LNCAP (cell line): ENCODE measurements around the gene GALNT18.

ENCODE experiments used
- TF ChIP-seq, protein P1 (sequence below): fragments of 450-650 bp; IDR thresholded peaks from 2 replicates; pipeline ENCODE4 v1.5.1; 2017; ENCODE audit warnings: mild to moderate bottlenecking

The GALNT18 gene

DNA sequence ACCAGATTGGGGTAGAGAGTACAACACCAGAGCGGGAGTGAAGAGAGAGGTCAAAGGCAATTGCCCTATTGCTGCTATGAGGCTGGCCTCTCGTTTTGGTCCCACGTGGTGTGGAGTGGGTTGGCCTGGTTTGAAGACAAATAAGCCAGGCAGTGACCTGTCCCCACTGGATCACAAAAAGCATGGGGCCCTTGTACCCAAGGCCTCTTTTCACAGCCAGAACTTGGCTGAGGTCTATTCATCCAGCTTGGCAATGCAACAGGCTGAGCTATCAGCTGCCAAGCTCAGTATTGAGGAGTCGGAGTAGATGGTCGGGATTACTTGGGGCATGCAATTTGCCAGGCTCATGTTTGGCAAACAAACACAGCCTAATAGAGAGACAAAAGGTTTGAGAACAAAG lies 19.2 kb upstream of the GALNT18 start:
- TF ChIP-seq, protein P1, sequence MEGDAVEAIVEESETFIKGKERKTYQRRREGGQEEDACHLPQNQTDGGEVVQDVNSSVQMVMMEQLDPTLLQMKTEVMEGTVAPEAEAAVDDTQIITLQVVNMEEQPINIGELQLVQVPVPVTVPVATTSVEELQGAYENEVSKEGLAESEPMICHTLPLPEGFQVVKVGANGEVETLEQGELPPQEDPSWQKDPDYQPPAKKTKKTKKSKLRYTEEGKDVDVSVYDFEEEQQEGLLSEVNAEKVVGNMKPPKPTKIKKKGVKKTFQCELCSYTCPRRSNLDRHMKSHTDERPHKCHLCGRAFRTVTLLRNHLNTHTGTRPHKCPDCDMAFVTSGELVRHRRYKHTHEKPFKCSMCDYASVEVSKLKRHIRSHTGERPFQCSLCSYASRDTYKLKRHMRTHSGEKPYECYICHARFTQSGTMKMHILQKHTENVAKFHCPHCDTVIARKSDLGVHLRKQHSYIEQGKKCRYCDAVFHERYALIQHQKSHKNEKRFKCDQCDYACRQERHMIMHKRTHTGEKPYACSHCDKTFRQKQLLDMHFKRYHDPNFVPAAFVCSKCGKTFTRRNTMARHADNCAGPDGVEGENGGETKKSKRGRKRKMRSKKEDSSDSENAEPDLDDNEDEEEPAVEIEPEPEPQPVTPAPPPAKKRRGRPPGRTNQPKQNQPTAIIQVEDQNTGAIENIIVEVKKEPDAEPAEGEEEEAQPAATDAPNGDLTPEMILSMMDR: no peak

DNA sequence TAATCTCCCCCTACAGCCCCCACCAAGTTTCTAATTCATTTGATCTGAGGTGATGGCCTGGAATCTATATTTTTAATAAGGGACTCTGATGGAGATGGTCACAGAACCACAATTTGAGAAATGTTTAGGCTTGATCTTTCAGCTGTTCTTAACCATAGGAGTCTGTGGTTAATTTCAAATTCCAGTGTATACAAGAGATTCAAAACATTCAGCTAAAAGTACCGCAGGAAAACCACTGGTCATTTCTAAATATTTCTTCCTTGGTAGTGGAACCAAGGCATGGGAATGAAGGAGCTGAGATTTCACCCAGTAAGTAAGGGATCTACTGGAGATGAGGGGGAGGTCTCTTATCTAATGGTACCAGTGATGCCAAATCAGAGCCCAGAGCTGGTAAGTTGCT lies 18.3 kb upstream of the GALNT18 start:
- TF ChIP-seq, protein P1: no peak

DNA sequence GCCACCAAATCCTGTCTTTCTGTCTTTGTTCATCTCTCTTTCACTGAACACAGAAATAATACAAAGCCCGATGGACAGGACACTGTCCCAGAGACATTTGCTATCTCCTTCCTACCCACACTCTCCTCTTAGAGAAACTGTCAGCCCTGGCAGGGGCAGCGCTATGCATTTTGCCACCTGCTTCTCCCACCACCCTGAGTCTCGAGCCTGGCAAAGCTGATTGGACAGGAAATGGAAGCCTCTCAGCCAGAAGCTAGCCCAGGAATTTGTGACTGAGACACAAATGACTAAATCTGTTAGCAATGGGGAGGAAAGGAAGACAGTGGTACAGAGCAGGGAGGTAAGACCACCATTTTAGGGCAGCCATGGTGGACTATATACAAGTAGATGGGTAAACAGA lies 14.9 kb upstream of the GALNT18 start:
- TF ChIP-seq, protein P1: no peak

DNA sequence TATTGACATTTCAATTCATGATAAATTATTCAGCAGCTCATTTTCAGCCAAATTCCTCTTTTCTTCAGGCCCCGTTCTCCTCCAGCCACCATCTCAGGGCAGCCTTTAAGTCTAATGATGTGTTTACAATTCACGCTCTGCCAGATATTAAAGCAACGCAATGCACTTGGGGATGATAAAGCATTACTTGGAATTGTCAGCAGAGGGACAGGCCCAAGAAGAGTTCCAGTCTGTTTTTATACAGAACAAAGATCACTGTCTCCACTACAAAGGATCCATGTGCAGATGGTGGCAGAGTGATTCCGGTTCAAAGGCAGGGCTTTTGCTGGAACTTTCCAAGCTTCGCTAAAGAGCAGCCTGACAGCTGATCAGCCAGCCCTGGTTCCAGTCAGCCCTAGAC lies 13.6 kb upstream of the GALNT18 start:
- TF ChIP-seq, protein P1: no peak

DNA sequence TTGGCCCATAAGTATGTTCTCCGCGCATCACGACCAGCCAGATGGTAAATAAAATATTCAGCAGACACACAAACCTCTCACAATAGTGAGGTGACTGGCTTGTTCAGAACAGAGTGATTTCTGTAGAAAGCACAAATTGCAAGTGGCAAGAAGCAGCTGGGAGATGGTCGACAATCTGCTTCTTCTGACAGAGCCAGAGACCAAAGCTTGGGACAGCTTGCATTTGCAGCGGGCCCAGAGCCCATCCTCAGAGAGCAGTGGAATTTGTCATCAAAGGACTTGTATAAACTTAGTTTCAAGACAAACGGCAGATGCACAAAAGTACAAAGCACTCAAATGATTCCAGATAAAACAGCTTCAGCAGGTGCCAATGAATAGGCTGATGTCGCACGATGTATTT lies 7.6 kb upstream of the GALNT18 start:
- TF ChIP-seq, protein P1: no peak

DNA sequence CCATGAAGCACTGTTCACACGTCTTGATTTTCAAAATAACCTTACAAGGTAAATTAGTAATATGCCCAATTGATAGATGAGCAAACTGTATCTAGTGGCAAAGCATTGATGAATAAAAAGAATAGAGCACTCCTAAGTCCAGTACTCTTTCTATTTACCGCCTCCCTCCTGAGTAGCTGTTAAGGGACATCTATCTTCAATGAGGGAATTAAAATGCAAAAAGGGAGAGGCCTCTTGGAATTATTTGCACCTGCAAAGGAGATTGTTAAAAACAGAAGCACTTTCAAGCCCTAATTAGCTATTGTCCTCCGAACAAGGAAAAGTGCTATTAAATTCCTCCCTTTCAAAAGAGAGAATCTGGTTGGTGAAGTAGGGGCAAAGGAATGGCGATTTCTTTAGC lies 6.8 kb upstream of the GALNT18 start:
- TF ChIP-seq, protein P1: no peak

DNA sequence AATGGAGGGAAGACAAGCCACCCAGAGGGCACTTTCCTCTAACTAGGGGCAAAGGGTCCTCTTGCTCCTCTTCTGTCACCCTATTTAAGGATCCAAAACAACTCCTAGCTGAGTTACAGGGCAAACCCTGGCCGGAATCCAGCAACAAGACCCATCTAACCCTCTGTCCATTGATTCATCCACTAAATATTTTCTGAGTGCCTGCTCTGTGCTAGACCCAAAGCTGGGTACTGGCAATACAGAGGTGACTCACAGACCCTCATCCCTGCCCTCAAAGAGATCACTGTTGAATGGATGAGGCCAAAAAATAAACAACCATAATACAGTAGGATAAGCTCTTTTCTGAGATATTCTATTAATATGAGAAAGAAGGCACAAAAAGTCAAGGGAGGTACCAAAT lies 4.3 kb upstream of the GALNT18 start:
- TF ChIP-seq, protein P1: no peak

DNA sequence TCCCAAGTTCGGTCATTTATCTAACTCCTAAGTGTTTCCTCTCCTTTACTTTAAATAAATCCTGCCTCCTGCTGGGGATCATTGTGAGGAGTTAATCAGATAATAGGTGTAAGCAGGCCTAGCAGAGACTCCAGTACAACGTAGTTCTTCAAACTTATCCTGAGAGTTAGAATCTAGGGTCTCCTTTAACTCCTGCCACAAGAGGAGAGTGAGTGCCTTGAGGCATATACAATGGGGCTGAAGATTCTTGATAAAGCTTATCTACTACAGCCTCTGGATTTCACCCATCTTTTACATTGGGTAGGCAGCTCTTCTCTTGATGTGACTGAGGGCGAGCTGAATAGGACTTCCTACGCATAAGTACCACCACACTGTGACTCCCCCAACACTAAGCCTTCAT lies 3.1 kb upstream of the GALNT18 start:
- TF ChIP-seq, protein P1: no peak; the same call in 1 of the 2 replicates
